HG03378 (cell line): ENCODE data around the gene HNRNPAB.
"Not testable (repeated sequence)": the region's sequence is repeated elsewhere in the genome, so short reads cannot be mapped to it uniquely, and the experiment has no call there.

Experiments
- ATAC-seq: cut with Tn5 transposase; IDR thresholded peaks from one replicate; pipeline ENCODE4 v1.9.1; 2021; ENCODE audit warnings: mild to moderate bottlenecking, moderate library complexity; ENCODE audit not compliant: unreplicated experiment

Gene HNRNPAB

GRCh38 chr5:178229111-178229510 lies 24.8 kb downstream of the HNRNPAB start:
- not testable (repeated sequence) for ATAC-seq

- ATAC-seq: no peak
Measured at GRCh38 chr5:178229861-178230260, 25.5 kb downstream of the HNRNPAB start.

GRCh38 chr5:178230879-178231538 lies 26.7 kb downstream of the HNRNPAB start:
- no peak for ATAC-seq

GRCh38 chr5:178231539-178232123 lies 27.3 kb downstream of the HNRNPAB start:
- peak; percentile 5 for ATAC-seq

- ATAC-seq: peak; percentile 45
Measured at GRCh38 chr5:178232124-178232919, 28.0 kb downstream of the HNRNPAB start, which contains the start of gene PHYKPL. Gene PHYKPL, minus strand, starts transcription at chr5:178232802. Its CDS starts 252 bp downstream, at chr5:178232550.

DNA sequence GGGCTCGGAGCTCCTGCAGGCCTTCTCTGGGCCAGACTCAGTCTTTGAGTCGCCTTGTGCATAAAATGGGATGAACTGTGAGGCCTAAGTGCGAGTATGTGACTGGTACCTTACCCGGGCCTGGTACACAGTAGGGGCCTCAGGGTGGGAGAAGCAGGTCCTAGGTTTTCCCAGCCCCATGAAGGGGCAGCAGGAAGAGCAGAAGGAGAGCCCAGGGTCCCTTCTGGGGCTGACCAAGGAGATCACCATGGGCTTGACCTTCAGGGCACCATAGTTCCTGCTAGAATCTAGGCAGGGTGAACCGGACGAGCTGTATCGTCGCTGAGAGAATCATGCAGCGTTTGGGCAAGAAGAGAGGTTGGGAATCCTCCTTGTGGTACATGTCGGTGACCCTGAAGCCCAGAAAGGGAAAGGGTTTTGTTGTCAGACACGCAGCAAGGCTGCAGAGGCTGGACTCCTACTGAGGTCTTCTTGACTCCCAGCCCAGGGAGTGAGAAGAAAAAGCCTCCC lies 28.6 kb downstream of the HNRNPAB start:
- ATAC-seq: peak; percentile 11

DNA sequence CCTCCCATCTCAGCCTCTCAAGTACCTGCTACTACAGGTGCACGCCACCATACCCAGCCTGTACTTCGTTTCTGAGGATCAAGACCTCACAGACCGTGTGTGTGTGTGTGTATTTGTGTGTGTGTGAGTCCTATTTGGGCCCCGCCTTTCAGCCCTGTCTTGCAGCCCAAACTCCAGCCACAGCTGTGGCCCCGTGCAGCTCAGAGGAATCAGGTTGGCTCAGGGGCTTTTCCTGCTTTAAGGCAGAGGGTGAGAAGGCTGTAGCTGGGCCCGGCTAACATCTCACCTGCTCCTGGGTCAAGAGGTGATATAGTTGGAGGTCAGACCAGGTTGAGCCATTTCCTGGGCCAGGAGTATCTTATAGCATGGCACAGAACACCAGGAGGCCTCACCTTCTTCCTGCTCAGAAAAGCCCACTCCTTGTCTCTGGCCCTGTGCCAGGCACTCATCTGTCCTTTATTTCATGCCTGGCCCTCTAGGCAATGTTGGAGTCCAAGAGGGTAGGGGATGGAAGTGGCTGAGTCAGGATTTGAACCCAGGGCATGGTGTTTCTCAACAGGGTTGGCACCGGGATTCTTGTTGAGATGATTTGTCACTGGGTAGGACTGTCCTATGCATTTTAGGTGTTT lies 29.9 kb downstream of the HNRNPAB start:
- no peak for ATAC-seq

- no peak for ATAC-seq
Measured at GRCh38 chr5:178234750-178235587, 30.6 kb downstream of the HNRNPAB start.

- no peak for ATAC-seq
Measured at GRCh38 chr5:178235588-178235974, 31.2 kb downstream of the HNRNPAB start.

- no peak for ATAC-seq
Measured at GRCh38 chr5:178236126-178236525, 31.8 kb downstream of the HNRNPAB start.

DNA sequence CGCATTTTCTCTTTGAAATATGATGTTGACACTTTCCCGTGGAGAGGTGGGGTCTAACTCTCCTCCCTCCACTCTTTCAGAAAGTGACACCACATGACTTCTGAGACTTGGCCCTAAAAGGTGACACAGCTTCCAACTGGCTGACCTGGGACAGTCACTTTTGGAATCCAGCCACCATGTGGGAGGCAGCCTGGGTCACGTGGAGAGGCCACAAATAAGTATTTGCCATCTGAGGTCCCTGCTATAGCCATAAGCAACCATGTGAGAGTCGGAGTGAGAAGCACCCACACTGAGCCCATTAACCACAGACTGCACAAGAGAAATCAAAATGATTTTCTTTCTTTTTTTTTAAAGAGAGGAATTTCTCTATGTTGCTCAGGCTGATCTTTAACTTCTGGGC lies 32.3 kb downstream of the HNRNPAB start:
- no peak for ATAC-seq

- no peak for ATAC-seq
Measured at GRCh38 chr5:178237431-178238312, 33.3 kb downstream of the HNRNPAB start.

- no peak for ATAC-seq
Measured at GRCh38 chr5:178238313-178238635, 33.9 kb downstream of the HNRNPAB start.

DNA sequence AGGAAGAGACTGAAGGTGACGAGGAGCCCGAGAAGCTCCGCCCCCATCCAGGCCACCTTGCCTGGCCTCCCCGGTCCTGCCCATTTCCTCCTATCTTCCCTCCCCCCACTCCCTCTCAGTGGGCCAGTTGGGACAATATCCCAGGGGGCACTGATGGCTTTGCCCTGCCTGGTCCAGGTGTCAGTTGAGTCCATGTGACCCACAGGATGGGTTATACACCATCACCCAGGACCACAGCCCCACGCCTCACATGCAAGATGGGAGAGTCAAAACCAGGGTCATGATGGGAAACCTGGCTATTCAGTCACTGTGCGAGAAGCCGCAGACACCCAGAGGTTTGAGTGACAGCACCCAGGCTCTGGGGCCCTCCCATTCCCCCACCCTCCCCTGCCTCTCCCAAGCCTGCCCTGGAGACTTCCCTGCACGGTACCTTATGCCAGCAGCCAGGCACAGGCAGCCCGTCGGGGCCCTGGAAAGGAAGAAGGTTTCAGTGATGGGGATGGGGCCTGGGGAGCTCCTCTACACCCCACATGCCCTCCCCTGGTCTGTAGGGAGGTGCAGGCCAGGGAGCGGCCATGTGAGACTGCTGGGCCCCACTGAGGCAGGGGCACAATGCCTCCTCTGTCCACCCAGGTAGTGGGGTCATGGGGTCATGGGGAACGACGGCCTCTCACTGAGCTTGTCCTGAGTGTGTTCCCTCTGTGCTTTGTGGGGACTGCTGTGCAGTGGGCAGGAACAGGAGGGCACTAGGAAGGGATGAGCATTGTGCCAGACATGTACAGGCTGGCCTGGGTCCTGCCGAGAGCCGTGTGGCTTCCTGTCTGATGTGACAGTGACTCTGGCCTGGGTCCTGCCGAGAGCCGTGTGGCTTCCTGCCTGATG lies 34.6 kb downstream of the HNRNPAB start:
- no peak for ATAC-seq

GRCh38 chr5:178239626-178240301 lies 35.4 kb downstream of the HNRNPAB start:
- not testable (repeated sequence) for ATAC-seq

- no peak for ATAC-seq
Measured at GRCh38 chr5:178240341-178240741, 36.0 kb downstream of the HNRNPAB start.

DNA sequence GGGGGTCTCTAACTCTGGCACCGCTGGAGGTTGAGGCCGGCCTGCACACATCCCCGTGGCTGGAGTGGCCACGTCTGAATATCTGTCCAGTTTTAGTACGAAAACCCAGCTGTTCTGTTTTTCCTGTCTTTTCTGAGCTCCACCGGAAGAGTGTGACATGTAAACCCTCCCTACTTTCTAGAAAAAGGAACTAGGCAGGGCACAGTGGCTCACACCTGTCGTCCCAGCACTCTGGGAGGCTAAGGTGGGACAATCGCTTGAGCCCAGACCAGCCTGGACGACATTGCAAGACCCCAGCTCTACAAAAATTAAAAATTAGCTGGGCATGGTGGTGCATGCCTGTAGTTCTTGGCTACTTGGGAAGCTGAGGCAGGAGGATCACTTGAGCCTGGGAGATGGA lies 36.4 kb downstream of the HNRNPAB start:
- ATAC-seq: no peak

DNA sequence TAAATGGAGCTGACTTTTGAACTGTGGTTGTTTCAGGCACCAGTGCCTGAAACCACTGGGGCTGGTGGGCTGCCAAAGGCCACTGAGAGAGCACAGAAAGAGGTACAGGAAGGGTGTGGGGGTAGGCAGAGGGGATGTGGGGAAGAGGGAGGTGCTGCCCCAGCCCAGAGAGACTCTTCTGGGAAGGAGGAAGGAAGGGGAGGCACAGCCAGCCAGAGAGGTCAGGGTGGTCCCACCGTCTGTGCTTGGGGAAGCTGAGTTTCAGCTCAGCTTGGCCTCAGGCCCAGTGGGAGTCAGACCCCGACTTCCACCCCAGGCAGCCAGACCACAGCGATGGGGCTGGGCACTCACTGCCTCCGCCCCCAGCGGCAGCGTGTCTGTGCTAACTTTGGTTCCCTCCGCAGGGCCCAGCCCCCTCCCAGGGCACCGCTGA lies 36.9 kb downstream of the HNRNPAB start:
- no peak for ATAC-seq
